Measurements from ENCODE around the gene DNAJB9. TPM values are rescaled to one million over a fixed set of nuclear protein-coding genes. Genes with fewer than 3 reads are reported as not detected.
A peak's percentile ranks its signal among the peaks of the same experiment; 100 is the strongest.

Gene DNAJB9
- total RNA-seq (2022) (22.0 and 22.1 TPM in 2 replicates), Bru-seq, nascent RNA (percentile 90 among the genes with signal in this experiment), BruChase-seq, experiment 1, labeled RNA remaining after a 2-hour chase (percentile 98 among the genes with signal in this experiment), BruChase-seq, experiment 2, labeled RNA remaining after a 6-hour chase (percentile 89 among the genes with signal in this experiment)
- long read RNA-seq, transcript DNAJB9-201 (3 exons, 2,715 nt): major isoform, 89 of 95 reads
- long read RNA-seq, partial matches to known transcripts: 6 of 95 reads
- long read RNA-seq, other reads (novel, unspliced or antisense): 0 of 95 reads

DNA sequence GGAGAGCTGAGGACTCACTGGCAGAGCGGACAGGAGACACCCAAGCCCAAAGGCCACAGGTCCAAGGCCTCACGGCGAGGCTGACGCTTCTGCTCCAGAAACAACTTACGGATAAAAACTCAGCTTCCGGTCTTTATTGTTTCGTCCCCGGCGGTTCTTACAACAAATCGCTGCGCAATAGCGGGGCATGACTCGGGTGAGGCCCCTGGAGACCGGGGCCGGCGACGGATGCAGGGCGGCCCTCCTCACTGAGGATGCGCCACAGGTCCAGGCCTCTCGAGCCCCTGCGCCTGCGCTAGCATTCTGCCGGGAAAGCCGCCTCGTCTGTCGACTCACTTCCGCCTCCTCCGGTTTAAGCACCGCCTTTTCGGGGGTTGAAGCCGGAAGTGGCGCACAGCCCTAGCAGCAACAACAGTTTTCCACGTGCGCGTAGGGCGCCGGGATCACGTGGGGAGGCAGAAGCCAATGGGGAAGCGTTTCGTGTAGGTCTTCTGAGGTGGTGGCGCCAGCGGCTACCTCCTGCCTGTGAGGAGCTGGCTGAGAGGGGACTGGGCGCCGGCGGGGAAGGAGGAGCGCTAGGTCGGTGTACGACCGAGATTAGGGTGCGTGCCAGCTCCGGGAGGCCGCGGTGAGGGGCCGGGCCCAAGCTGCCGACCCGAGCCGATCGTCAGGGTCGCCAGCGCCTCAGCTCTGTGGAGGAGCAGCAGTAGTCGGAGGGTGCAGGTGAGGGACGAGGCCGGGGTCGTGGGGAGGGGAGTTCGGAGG lies at the start of gene DNAJB9, which contains the start of gene THAP5:
DNAJB9 (plus strand) TSS at position 494 of the 765 bp plus-strand sequence. CDS start 1,853 bp downstream, outside the sequence.
THAP5 (minus strand) TSS at position 326 of the 765 bp plus-strand sequence; CDS start at position 189, 137 bp downstream.
- peak; percentile 99 to 100 for DNase-seq
- intact Hi-C loops (cut with micrococcal nuclease; ENCODE audit: unreplicated experiment): loop anchor here (1.0 to 5.0 kb wide), 5 partner anchors 13 to 322 kb away; partner anchors contain the start of gene PNPLA8
- Histone ChIP-seq H3K4me1 (no peaks in the 10 kb centered on the region; the same call in 1 of the 2 replicates), H3K4me3 (ENCODE audit: low read depth, low read length) (peak within 1 kb of the TSS; percentile 93), H3K36me3 (ENCODE audit: control insufficient read depth, insufficient read depth, low read length) (no peaks in the 10 kb centered on the region), H3K9me3 (no peaks in the 10 kb centered on the region), H3K27me3 (replicated peaks; ENCODE audit: control insufficient read depth, insufficient read depth, low read length) (no peaks in the 10 kb centered on the region)
- CTCF ChIA-PET: interaction anchor here (0.6 to 1.1 kb wide), 4 partner anchors 12 to 262 kb away, joined by 3 to 4 read pairs (median 4); partner anchors contain the start of gene PNPLA8
- H3K27me3 Mint-ChIP-seq (ENCODE audit: insufficient read depth, unreplicated experiment): no peaks in the 10 kb centered on the region
- H3K36me3 Mint-ChIP-seq (ENCODE audit: insufficient read depth, unreplicated experiment): peaks cover 45% of the 10 kb centered on the region
- H3K4me1 Mint-ChIP-seq (ENCODE audit: low read depth, unreplicated experiment): no peaks in the 10 kb centered on the region
- BruUV-seq (replicated peaks): no TSS peak
- H3K4me3 Mint-ChIP-seq (ENCODE audit: unreplicated experiment): peak within 1 kb of the TSS; percentile 98
- peak within 1 kb of the TSS; percentile 98 for H3K27ac Mint-ChIP-seq (ENCODE audit: unreplicated experiment)
- TF ChIP-seq, protein P1, sequence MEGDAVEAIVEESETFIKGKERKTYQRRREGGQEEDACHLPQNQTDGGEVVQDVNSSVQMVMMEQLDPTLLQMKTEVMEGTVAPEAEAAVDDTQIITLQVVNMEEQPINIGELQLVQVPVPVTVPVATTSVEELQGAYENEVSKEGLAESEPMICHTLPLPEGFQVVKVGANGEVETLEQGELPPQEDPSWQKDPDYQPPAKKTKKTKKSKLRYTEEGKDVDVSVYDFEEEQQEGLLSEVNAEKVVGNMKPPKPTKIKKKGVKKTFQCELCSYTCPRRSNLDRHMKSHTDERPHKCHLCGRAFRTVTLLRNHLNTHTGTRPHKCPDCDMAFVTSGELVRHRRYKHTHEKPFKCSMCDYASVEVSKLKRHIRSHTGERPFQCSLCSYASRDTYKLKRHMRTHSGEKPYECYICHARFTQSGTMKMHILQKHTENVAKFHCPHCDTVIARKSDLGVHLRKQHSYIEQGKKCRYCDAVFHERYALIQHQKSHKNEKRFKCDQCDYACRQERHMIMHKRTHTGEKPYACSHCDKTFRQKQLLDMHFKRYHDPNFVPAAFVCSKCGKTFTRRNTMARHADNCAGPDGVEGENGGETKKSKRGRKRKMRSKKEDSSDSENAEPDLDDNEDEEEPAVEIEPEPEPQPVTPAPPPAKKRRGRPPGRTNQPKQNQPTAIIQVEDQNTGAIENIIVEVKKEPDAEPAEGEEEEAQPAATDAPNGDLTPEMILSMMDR (IDR thresholded peaks at IDR 0.05; ENCODE audit: insufficient read depth in 1 of 2, low read depth in 1 of 2, low read length in 1 of 2, severe bottlenecking in 1 of 2, unreplicated experiment in 1 of 2): no peak
- POLR2A ChIA-PET: interaction anchor here (0.6 to 1.3 kb wide), 5 partner anchors 9 to 270 kb away, joined by 3 to 28 read pairs (median 7); partner anchors contain the start of gene PNPLA8
- H3K9me3 Mint-ChIP-seq (ENCODE audit: unreplicated experiment): no peaks in the 10 kb centered on the region

DNA sequence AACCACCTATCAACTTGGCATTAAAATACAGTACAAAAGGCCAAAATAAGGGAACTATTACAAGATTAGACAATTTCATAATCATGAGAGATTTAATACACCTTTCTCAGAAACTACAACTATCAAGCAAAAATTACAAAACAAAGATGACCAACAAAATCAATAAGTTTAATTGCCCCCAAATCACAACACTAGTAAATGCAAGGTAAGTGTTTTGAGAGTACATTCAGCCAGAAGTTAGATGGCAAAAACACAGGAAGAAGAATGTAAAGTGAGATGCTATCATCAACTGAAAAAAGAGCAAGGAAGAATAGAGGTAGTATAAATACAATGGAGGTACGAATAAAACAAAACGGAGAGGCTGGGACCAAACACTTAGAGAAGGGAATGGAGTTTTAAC lies 46.9 kb upstream of the DNAJB9 start:
- intact Hi-C loops (cut with micrococcal nuclease; ENCODE audit: unreplicated experiment): loop anchor here (10.0 kb wide), 1 partner anchor 508 kb away; no protein-coding TSS in a partner anchor
- ChIA-PET CTCF (interaction anchor here (1.0 kb wide), 1 partner anchor 63 kb away, joined by 3 read pairs; no protein-coding TSS in a partner anchor), POLR2A (no interaction called here)
- no TSS peak for BruUV-seq (replicated peaks)
- TF ChIP-seq, protein P1 (IDR thresholded peaks at IDR 0.05; ENCODE audit: insufficient read depth in 1 of 2, low read depth in 1 of 2, low read length in 1 of 2, severe bottlenecking in 1 of 2, unreplicated experiment in 1 of 2): no peak
- Histone ChIP-seq H3K9me3 (no peaks in the 10 kb centered on the region), H3K4me1 (peaks cover 29% of the 10 kb centered on the region), H3K4me3 (ENCODE audit: low read depth, low read length) (no peak overlapping the region), H3K36me3 (ENCODE audit: control insufficient read depth, insufficient read depth, low read length) (no peaks in the 10 kb centered on the region), H3K27me3 (replicated peaks; ENCODE audit: control insufficient read depth, insufficient read depth, low read length) (no peaks in the 10 kb centered on the region)
- peak overlapping the region; percentile 23 for H3K4me3 Mint-ChIP-seq (ENCODE audit: unreplicated experiment)
- H3K4me1 Mint-ChIP-seq (ENCODE audit: low read depth, unreplicated experiment): peaks cover 49% of the 10 kb centered on the region
- peaks cover 9% of the 10 kb centered on the region for H3K36me3 Mint-ChIP-seq (ENCODE audit: insufficient read depth, unreplicated experiment)
- DNase-seq: no peak
- H3K27me3 Mint-ChIP-seq (ENCODE audit: insufficient read depth, unreplicated experiment): no peaks in the 10 kb centered on the region
- H3K27ac Mint-ChIP-seq (ENCODE audit: unreplicated experiment): no peak overlapping the region
- H3K9me3 Mint-ChIP-seq (ENCODE audit: unreplicated experiment): no peaks in the 10 kb centered on the region
